Adrenal gland (tissue), 12 donors: Measurements from ENCODE around the gene PRMT9. TPM values are rescaled to one million over a fixed set of nuclear protein-coding genes. Genes with fewer than 3 reads are reported as not detected.

ENCODE experiments used
- DNase-seq, 7 donors: peaks; one replicate each; pipeline ENCODE4 v3.0.0-alpha.2; 2019 to 2020
- H3K27ac ChIP-seq, 5 donors: fragments of 200-600 bp; sonication (generic) in 4 of 5; 1 replicate in 3 of 5; 2 replicates in 2 of 5; pipeline versions ENCODE4 v1.5.1 to v1.8.0; 2016 to 2020; ENCODE audit warnings: mild to moderate bottlenecking in 1 of 5
- H3K27me3 ChIP-seq: fragments of 200-600 bp; 2 replicates; pipeline ENCODE4 v1.8.0; 2021
- H3K36me3 ChIP-seq, 2 donors: fragments of 200-600 bp; replicated peaks in 1 of 2; 1 replicate in 1 of 2; 2 replicates in 1 of 2; pipeline versions ENCODE4 v1.5.1 to v1.8.0; 2018 to 2022
- H3K4me1 ChIP-seq, 2 donors: fragments of 200-600 bp; replicated peaks in 1 of 2; 1 replicate in 1 of 2; 2 replicates in 1 of 2; pipeline versions ENCODE4 v1.5.1 to v1.8.0; 2018 to 2021
- H3K4me3 ChIP-seq, 4 donors: fragments of 200-600 bp; sonication (generic) in 3 of 4; one replicate each; pipeline ENCODE4 v1.5.1; 2016 to 2018
- H3K9me3 ChIP-seq, 3 donors: fragments of 200-600 bp; sonication (generic) in 1 of 3; replicated peaks in 1 of 3; 1 replicate in 2 of 3; 2 replicates in 1 of 3; pipeline versions ENCODE4 v1.5.1 to v1.8.0; 2016 to 2021
- POLR2A ChIP-seq, 2 donors: fragments of 450-650 bp; IDR thresholded peaks; one replicate each; pipeline ENCODE4 v1.6.1; 2017; ENCODE audit warnings: antibody characterized with exemption in 2 of 2, mild to moderate bottlenecking in 2 of 2, moderate library complexity in 1 of 2
- WGBS, 4 donors: extraction: QIAGEN DNeasy Blood & Tissue Kit in 2 of 4; methylation state at CpG; one replicate each; pipeline versions ENCODE4 v1.1.5 to v1.1.7; 2013 to 2017; 5-methylcytosine and 5-hydroxymethylcytosine counted together
- intact Hi-C, 2 donors: fragments of 100-400 bp; cut with DNase I; formaldehyde crosslinking; loops; one replicate each; pipeline versions ENCODE4 v1.14.1 to v1.15.0; 2022 to 2023
- polyA plus RNA-seq, 3 donors: library from polyadenylated mRNA; stranded (reverse); fragments of 200-250 nt in 2 of 3; fragments of 350-450 nt in 1 of 3; fragmentation: Illumina TruSeq in 1 of 3; extraction: RNeasy Lipid Tissue Mini Kit (QIAGEN cat#74804) in 1 of 3; gene quantifications; one replicate each; pipeline ENCODE4 v1.2.3, GENCODE V29; 2013 to 2014
- total RNA-seq, 9 donors: library from RNA; depleted of rRNA in 4 of 9; stranded (reverse); fragments of >200 nt in 4 of 9; fragments of 120-200 nt in 1 of 9; fragmentation: NEBNext Ultra II Directional in 1 of 9; extraction: Animal tissue kit (Norgen Biotek cat#: 25700) in 1 of 9; gene quantifications; one replicate each; pipeline versions ENCODE4 v1.1.0 to v1.2.4, GENCODE V29; 2013 to 2023
- TF ChIP-seq, protein P1 (sequence below), 6 experiments: fragments of 450-650 bp in 4 of 6; fragments of 200-600 bp in 2 of 6; sonication (generic) in 1 of 6; IDR thresholded peaks; 1 replicate in 5 of 6; 2 replicates in 1 of 6; pipeline versions ENCODE4 v1.5.1 to v1.8.0; 2016 to 2021; ENCODE audit warnings: antibody characterized with exemption in 6 of 6, mild to moderate bottlenecking in 2 of 6, moderate library complexity in 1 of 6
- donor health status: healthy with polysubstance abuse.
- donor health status: Bipolar disorder and iron deficiency.
- donor health status: DM: yes; HTN: yes; CAD: no.
- donor health status: DM: no; HTN: no; CAD: no.
- donor health status: DM: no; HTN: no; CAD: no.
- donor health status: DM: yes; HTN: yes; CAD: no.

Gene PRMT9
- total and polyA plus RNA-seq, 12 donors = 5.4 to 19.6 (median 11.3) TPM

DNA sequence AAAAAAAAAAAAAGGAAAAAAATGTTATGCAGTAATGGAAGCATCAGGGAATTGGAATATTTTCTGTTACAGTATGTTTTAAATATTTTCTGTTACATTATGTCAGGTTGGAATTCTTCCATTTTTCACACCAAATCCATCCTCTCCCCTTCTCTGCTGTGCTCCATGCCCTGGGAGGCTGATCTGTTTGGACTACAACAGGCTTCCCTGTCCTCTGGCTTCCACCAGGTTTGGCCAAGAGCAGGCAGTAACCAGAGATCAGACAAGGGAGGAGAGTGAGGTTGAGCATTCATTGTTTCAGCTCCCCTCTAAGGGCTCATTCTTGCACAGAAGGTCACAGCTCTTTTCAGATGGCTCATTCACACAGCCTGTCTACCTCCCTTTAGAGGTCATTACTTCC lies 78.5 kb downstream of the PRMT9 start:
- no peaks in the 10 kb centered on the region for H3K9me3 ChIP-seq
- no peaks in the 10 kb centered on the region for H3K4me1 ChIP-seq
- H3K27me3 ChIP-seq = no peaks in the 10 kb centered on the region
- intact Hi-C loops = no loop called here
- no peak overlapping the region for H3K27ac ChIP-seq
- H3K36me3 ChIP-seq = no peaks in the 10 kb centered on the region
- TF ChIP-seq POLR2A (IDR thresholded peaks at IDR 0.05) = no peak
- TF ChIP-seq, protein P1, sequence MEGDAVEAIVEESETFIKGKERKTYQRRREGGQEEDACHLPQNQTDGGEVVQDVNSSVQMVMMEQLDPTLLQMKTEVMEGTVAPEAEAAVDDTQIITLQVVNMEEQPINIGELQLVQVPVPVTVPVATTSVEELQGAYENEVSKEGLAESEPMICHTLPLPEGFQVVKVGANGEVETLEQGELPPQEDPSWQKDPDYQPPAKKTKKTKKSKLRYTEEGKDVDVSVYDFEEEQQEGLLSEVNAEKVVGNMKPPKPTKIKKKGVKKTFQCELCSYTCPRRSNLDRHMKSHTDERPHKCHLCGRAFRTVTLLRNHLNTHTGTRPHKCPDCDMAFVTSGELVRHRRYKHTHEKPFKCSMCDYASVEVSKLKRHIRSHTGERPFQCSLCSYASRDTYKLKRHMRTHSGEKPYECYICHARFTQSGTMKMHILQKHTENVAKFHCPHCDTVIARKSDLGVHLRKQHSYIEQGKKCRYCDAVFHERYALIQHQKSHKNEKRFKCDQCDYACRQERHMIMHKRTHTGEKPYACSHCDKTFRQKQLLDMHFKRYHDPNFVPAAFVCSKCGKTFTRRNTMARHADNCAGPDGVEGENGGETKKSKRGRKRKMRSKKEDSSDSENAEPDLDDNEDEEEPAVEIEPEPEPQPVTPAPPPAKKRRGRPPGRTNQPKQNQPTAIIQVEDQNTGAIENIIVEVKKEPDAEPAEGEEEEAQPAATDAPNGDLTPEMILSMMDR (IDR thresholded peaks at IDR 0.05) = no peak
- DNase-seq = no peak
- no peak overlapping the region for H3K4me3 ChIP-seq

DNA sequence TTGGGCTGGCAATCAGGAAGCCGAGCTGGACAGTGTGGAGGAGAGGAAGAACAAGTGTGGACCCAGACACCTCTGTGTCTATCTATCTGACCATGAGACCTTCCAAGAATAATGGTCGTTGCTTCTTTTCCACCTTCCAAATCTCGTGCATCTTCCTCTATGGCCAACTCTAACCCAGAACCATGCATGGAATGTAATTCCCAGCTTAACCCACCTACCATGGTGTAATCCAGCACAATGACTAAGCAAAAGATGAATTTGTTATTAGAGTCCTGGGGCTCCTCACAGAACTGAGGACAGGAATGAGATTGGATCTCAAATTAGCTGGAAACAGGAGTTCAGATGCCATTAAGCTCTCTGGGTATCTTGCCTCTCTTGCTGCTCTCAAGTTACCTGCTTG lies 84.2 kb downstream of the PRMT9 start:
- no peaks in the 10 kb centered on the region for H3K4me1 ChIP-seq
- TF ChIP-seq, protein P1 (IDR thresholded peaks at IDR 0.05) = no peak
- no peak overlapping the region for H3K4me3 ChIP-seq
- no peak overlapping the region for H3K27ac ChIP-seq
- intact Hi-C loops = loop anchor here in 1 of 2 donors (10.0 kb wide), 1 partner anchor 85 kb away; no protein-coding TSS in a partner anchor
- WGBS, 4 donors = 70 to 76% (median 75%) methylated on average over 3 of the region's 3 CpGs
- no peaks in the 10 kb centered on the region for H3K36me3 ChIP-seq
- no peak for DNase-seq
- H3K9me3 ChIP-seq = no peaks in the 10 kb centered on the region
- no peaks in the 10 kb centered on the region for H3K27me3 ChIP-seq

DNA sequence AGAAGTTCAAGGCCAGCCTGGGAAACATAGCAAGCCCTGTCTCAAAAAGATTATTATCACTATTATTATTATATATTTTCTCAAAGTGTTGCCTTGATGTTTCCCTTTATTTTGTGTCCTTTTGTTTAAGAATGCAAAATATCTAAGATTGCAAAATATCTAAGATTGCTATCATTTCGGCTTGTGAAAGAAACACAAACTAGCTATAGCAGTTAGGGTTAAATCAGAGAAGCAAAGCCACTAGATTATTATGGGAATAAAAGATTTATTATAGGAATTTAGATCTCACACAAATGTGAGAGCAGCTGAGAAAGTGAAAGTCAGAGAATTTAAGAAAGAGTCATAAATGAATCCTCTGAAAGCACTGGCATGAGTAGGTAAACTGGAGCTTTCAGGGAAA lies 84.8 kb downstream of the PRMT9 start:
- Histone ChIP-seq H3K27ac (no peak overlapping the region), H3K36me3 (no peaks in the 10 kb centered on the region), H3K9me3 (no peaks in the 10 kb centered on the region), H3K4me3 (no peak overlapping the region), H3K27me3 (no peaks in the 10 kb centered on the region), H3K4me1 (no peaks in the 10 kb centered on the region)
- DNase-seq = no peak
- intact Hi-C loops = loop anchor here in 1 of 2 donors (10.0 kb wide), 1 partner anchor 84 kb away; no protein-coding TSS in a partner anchor
- TF ChIP-seq POLR2A (IDR thresholded peaks at IDR 0.05) = no peak
- TF ChIP-seq, protein P1 (IDR thresholded peaks at IDR 0.05) = no peak
- 83 to 89% (median 85%) methylated on average over 1 of the region's 1 CpG for WGBS, 4 donors

DNA sequence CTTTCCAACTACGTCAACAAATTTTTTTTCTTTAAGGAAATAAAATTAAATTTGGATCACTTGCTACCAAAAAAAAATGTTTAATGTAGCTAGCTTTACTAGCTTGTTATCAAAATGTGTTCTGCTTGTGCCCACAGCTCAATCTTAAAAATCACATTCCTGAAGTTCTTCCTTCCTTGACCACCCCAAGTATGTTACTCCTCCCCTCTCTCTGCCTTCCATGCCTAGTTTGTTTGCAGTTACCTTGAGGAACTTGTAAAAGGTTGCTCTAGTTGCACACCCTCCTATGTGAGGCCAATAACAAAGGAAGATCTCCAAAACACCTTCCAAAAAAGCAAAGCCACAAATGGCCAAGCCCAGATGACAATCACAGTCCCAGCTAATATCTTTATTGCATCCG lies 86.4 kb downstream of the PRMT9 start:
- Histone ChIP-seq H3K4me1 (no peaks in the 10 kb centered on the region), H3K9me3 (no peaks in the 10 kb centered on the region), H3K27me3 (no peaks in the 10 kb centered on the region), H3K36me3 (no peaks in the 10 kb centered on the region), H3K4me3 (no peak overlapping the region), H3K27ac (no peak overlapping the region)
- no peak for TF ChIP-seq POLR2A (IDR thresholded peaks at IDR 0.05)
- TF ChIP-seq, protein P1 (IDR thresholded peaks at IDR 0.05) = no peak
- 73 to 84% (median 79%) methylated on average over 2 of the region's 2 CpGs for WGBS, 4 donors
- no peak for DNase-seq
- intact Hi-C loops = loop anchor here in 1 of 2 donors (10.0 kb wide), 1 partner anchor 83 kb away; no protein-coding TSS in a partner anchor
